A549 (cell line): ENCODE data around the gene AFAP1L2. TPM values are rescaled to one million over a fixed set of nuclear protein-coding genes. Genes with fewer than 3 reads are reported as not detected.

Experiments
- ATAC-seq, 2 experiments: fragments of 200-7000 bp in 1 of 2; fragments of >200 bp in 1 of 2; cut with Nextera tagmentation in 1 of 2; cut with Tn5 transposase in 1 of 2; 3 replicates each; pipeline versions ENCODE4 v1.8.0 to v1.9.1; 2018 to 2020; ENCODE audit warnings: mild to moderate bottlenecking in 1 of 2, moderate library complexity in 1 of 2
- CTCF ChIA-PET: fragments of 300-600 bp; sonication (Branson Sonifier 250); formaldehyde crosslinking; extraction: SDS; loops from one replicate; lab custom pipeline; 2021; ENCODE audit warnings: antibody characterized with exemption, inconsistent platforms; lab: Yijun Ruan, JAX
- POLR2A ChIA-PET: fragments of 350-600 bp; formaldehyde crosslinking; extraction: SDS; loops from one replicate; lab custom pipeline; 2021; ENCODE audit warnings: antibody characterized with exemption, inconsistent platforms; lab: Yijun Ruan, JAX
- DNase-seq, 2 experiments: peaks; one replicate each; pipeline versions ENCODE4 v3.0.0 to v3.0.0-alpha.2; 2011 to 2016; ENCODE audit warnings: low read depth in 1 of 2, low spot score in 1 of 2
- FAIRE-seq: peaks from 2 replicates; lab custom pipeline; 2011; peaks lifted over from hg19 to GRCh38; lab: Jason Lieb, UNC
- H3K27ac ChIP-seq, 2 experiments: fragments of >200 bp; sonication (Bioruptor Twin); formaldehyde crosslinking; 3 replicates each; pipeline ENCODE4 v1.5.1; 2016 to 2017
- H3K4me1 ChIP-seq: fragments of >200 bp; sonication (Bioruptor Twin); formaldehyde crosslinking; 3 replicates; pipeline ENCODE4 v1.6.1; 2016
- H3K4me2 ChIP-seq: fragments of >200 bp; sonication (Bioruptor Twin); formaldehyde crosslinking; 3 replicates; pipeline ENCODE4 v1.6.1; 2016
- H3K4me3 ChIP-seq: fragments of >200 bp; sonication (Bioruptor Twin); formaldehyde crosslinking; 3 replicates; pipeline ENCODE4 v1.5.1; 2016
- H3K9me3 ChIP-seq: fragments of >200 bp; sonication (Bioruptor Twin); formaldehyde crosslinking; 3 replicates; pipeline ENCODE4 v1.6.1; 2016
- BHLHE40 ChIP-seq: IDR thresholded peaks from 2 replicates; pipeline ENCODE4 v1.6.1; 2012; ENCODE audit warnings: low read depth, low read length, inconsistent platforms
- CHD4 ChIP-seq: fragments of 200-600 bp; sonication (generic); IDR thresholded peaks from 2 replicates; pipeline ENCODE4 v1.6.1; 2016; ENCODE audit warnings: antibody characterized with exemption, mild to moderate bottlenecking, borderline replicate concordance
- ESRRA ChIP-seq: fragments of 150-350 bp; IDR thresholded peaks from 2 replicates; pipeline ENCODE4 v1.6.1; 2014; ENCODE audit warnings: mild to moderate bottlenecking, low read length, borderline replicate concordance
- HOXA7 ChIP-seq: fragments of 250-450 bp; sonication (Bioruptor Pico); IDR thresholded peaks from 2 replicates; pipeline ENCODE4 v1.5.0; 2020; ENCODE audit warnings: mild to moderate bottlenecking, moderate library complexity
- JUN ChIP-seq, 2 experiments: fragments of >200 bp; sonication (Bioruptor Twin); formaldehyde crosslinking; IDR thresholded peaks; 2 replicates in 1 of 2; 3 replicates in 1 of 2; pipeline ENCODE4 v1.6.1; 2016 to 2017
- KDM1A ChIP-seq: fragments of 200-600 bp; sonication (generic); IDR thresholded peaks from 2 replicates; pipeline ENCODE4 v1.6.1; 2016; ENCODE audit warnings: low read depth, mild to moderate bottlenecking
- POLR2AphosphoS2 ChIP-seq: conservative IDR thresholded peaks from 2 replicates; pipeline ENCODE4 v1.6.1; 2012; ENCODE audit warnings: low read length, improper control_type of control experiment, inconsistent platforms
- RAD21 ChIP-seq, 2 experiments: fragments of >200 bp in 1 of 2; sonication (Bioruptor Twin) in 1 of 2; formaldehyde crosslinking in 1 of 2; IDR thresholded peaks in 1 of 2; conservative IDR thresholded peaks in 1 of 2; 2 replicates in 1 of 2; 3 replicates in 1 of 2; pipeline ENCODE4 v1.6.1; 2012 to 2018; ENCODE audit warnings: inconsistent platforms in 1 of 2
- RCOR1 ChIP-seq: fragments of 150-350 bp; IDR thresholded peaks from 2 replicates; pipeline ENCODE4 v1.6.1; 2014; ENCODE audit warnings: antibody characterized with exemption, low read length, low read depth
- RFX5 ChIP-seq: fragments of 450-650 bp; IDR thresholded peaks from 2 replicates; pipeline ENCODE4 v1.7.1; 2014; ENCODE audit warnings: antibody characterized with exemption, mild to moderate bottlenecking, moderate library complexity
- RNF2 ChIP-seq: fragments of 200-600 bp; sonication (generic); IDR thresholded peaks from 2 replicates; pipeline ENCODE4 v1.6.1; 2016; ENCODE audit warnings: low read depth, mild to moderate bottlenecking, antibody characterized with exemption, moderate library complexity, borderline replicate concordance
- TFCP2L1 ChIP-seq: fragments of 250-450 bp; sonication (Bioruptor Pico); IDR thresholded peaks from 2 replicates; pipeline ENCODE4 v1.5.0; 2021; ENCODE audit warnings: mild to moderate bottlenecking
- TP53 ChIP-seq: fragments of 250-450 bp; sonication (Bioruptor Pico); IDR thresholded peaks from 2 replicates; pipeline ENCODE4 v1.5.0; 2021; ENCODE audit warnings: mild to moderate bottlenecking, moderate library complexity
- ZNF302 ChIP-seq: fragments of 250-450 bp; sonication (Bioruptor Pico); IDR thresholded peaks from 2 replicates; pipeline ENCODE4 v1.9.0; 2021; ENCODE audit warnings: inconsistent platforms, mild to moderate bottlenecking, moderate library complexity
- ZSCAN20 ChIP-seq: fragments of 250-450 bp; sonication (Bioruptor Pico); IDR thresholded peaks from 2 replicates; pipeline ENCODE4 v1.8.0; 2022; ENCODE audit warnings: mild to moderate bottlenecking, moderate library complexity
- WGBS: methylation state at CpG from one replicate; pipeline ENCODE4 v1.1.6; 2017; ENCODE audit errors: missing lambda C conversion rate; 5-methylcytosine and 5-hydroxymethylcytosine counted together
- polyA plus RNA-seq, 4 experiments: library from polyadenylated mRNA; depleted of rRNA in 3 of 4; stranded (reverse); fragments of >200 nt; fragmentation: RNase III in 1 of 4; extraction: RNeasy Plus Mini Kit Qiagen cat#74134 plus additional on column Dnase treatment in 1 of 4; gene quantifications; 2 replicates in 3 of 4; 3 replicates in 1 of 4; pipeline ENCODE4 v1.2.3, GENCODE V29; 2011 to 2017
- TF ChIP-seq, protein P1 (sequence below): fragments of 250-450 bp; sonication (Bioruptor Pico); IDR thresholded peaks from 2 replicates; pipeline ENCODE4 v1.5.0; 2021; ENCODE audit warnings: mild to moderate bottlenecking, moderate library complexity, borderline replicate concordance
- TF ChIP-seq, protein P2 (sequence below): fragments of 250-450 bp; sonication (Bioruptor Pico); IDR thresholded peaks from 2 replicates; pipeline ENCODE4 v1.5.0; 2020; ENCODE audit warnings: low read depth, mild to moderate bottlenecking, moderate library complexity

AFAP1L2 gene
- polyA plus RNA-seq, 2 of the 4 experiments (the other 2 are of a cell fraction): 19.6 to 27.3 TPM

GRCh38 chr10:114256822-114257221, 147.5 kb downstream of the AFAP1L2 start:
- Histone ChIP-seq H3K9me3 (no peaks in the 10 kb centered on the region), H3K4me1 (no peaks in the 10 kb centered on the region), H3K27ac (no peak overlapping the region), H3K4me3 (no peak overlapping the region), H3K4me2 (no peak overlapping the region)
- DNase-seq (no peak), ATAC-seq (no peak), FAIRE-seq (no peak)
- ChIA-PET CTCF (interaction anchor here (0.7 kb wide), 1 partner anchor 27 kb away, joined by 3 read pairs; no protein-coding TSS in a partner anchor), POLR2A (no interaction called here)
- WGBS: 52% methylated on average over 3 of the region's 3 CpGs
- no peak for TF ChIP-seq RAD21 (conservative IDR thresholded peaks at IDR 0.05 in 1 of 2, IDR thresholded peaks at IDR 0.05 in 1 of 2)

GRCh38 chr10:114256008-114256765, 148.1 kb downstream of the AFAP1L2 start:
- ChIA-PET POLR2A (no interaction called here), CTCF (no interaction called here)
- no peaks in the 10 kb centered on the region for H3K4me1 ChIP-seq
- no peak for DNase-seq
- FAIRE-seq: no peak
- 66% methylated on average over 12 of the region's 12 CpGs for WGBS
- TF ChIP-seq CHD4 (no peak), RFX5 (no peak), BHLHE40 (no peak), ZNF302 (CRISPR knock-in tag) (no peak), TFCP2L1 (CRISPR knock-in tag) (no peak)
- TF ChIP-seq, protein P1, sequence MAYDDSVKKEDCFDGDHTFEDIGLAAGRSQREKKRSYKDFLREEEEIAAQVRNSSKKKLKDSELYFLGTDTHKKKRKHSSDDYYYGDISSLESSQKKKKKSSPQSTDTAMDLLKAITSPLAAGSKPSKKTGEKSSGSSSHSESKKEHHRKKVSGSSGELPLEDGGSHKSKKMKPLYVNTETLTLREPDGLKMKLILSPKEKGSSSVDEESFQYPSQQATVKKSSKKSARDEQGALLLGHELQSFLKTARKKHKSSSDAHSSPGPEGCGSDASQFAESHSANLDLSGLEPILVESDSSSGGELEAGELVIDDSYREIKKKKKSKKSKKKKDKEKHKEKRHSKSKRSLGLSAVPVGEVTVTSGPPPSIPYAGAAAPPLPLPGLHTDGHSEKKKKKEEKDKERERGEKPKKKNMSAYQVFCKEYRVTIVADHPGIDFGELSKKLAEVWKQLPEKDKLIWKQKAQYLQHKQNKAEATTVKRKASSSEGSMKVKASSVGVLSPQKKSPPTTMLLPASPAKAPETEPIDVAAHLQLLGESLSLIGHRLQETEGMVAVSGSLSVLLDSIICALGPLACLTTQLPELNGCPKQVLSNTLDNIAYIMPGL (CRISPR knock-in tag): no peak
- no peak overlapping the region for H3K4me3 ChIP-seq
- no peaks in the 10 kb centered on the region for H3K9me3 ChIP-seq
- ATAC-seq: no peak
- no peak overlapping the region for H3K4me2 ChIP-seq
- H3K27ac ChIP-seq: no peak overlapping the region

- ChIA-PET POLR2A (no interaction called here), CTCF (interaction anchor here (0.6 to 0.9 kb wide), 4 partner anchors 10 to 182 kb away, joined by 3 read pairs; no protein-coding TSS in a partner anchor)
- H3K9me3 ChIP-seq: no peaks in the 10 kb centered on the region
- no peak for FAIRE-seq
- H3K27ac ChIP-seq: no peak overlapping the region
- DNase-seq: no peak
- H3K4me3 ChIP-seq: no peak overlapping the region
- H3K4me2 ChIP-seq: no peak overlapping the region
- no peak for ATAC-seq
- WGBS: 77% methylated on average over 1 of the region's 1 CpG
- TF ChIP-seq POLR2AphosphoS2 (no peak), ESRRA (no peak), RNF2 (no peak), HOXA7 (CRISPR knock-in tag) (no peak), TP53 (CRISPR knock-in tag) (no peak), ZSCAN20 (CRISPR knock-in tag) (no peak), KDM1A (no peak), RCOR1 (no peak), JUN (IDR thresholded peaks at IDR 0.05) (no peak)
- TF ChIP-seq, protein P2, sequence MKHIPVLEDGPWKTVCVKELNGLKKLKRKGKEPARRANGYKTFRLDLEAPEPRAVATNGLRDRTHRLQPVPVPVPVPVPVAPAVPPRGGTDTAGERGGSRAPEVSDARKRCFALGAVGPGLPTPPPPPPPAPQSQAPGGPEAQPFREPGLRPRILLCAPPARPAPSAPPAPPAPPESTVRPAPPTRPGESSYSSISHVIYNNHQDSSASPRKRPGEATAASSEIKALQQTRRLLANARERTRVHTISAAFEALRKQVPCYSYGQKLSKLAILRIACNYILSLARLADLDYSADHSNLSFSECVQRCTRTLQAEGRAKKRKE: no peak
- H3K4me1 ChIP-seq: no peaks in the 10 kb centered on the region
These were observed 149.1 kb downstream of the AFAP1L2 start for GRCh38 chr10:114255227-114255626.
